Stimulated activated CD4-positive, alpha-beta T cell treated with anti-CD3 and anti-CD28 coated beads, Interleukin-4, amount 100 ng/mL, for 48 hours (primary cell): ENCODE results near the gene ANKZF1.

Experiments
- DNase-seq, 2 donors: peaks; one replicate each; pipeline ENCODE4 v3.0.0-alpha.2; 2020; ENCODE audit warnings: low read depth in 2 of 2

ANKZF1 gene

DNA sequence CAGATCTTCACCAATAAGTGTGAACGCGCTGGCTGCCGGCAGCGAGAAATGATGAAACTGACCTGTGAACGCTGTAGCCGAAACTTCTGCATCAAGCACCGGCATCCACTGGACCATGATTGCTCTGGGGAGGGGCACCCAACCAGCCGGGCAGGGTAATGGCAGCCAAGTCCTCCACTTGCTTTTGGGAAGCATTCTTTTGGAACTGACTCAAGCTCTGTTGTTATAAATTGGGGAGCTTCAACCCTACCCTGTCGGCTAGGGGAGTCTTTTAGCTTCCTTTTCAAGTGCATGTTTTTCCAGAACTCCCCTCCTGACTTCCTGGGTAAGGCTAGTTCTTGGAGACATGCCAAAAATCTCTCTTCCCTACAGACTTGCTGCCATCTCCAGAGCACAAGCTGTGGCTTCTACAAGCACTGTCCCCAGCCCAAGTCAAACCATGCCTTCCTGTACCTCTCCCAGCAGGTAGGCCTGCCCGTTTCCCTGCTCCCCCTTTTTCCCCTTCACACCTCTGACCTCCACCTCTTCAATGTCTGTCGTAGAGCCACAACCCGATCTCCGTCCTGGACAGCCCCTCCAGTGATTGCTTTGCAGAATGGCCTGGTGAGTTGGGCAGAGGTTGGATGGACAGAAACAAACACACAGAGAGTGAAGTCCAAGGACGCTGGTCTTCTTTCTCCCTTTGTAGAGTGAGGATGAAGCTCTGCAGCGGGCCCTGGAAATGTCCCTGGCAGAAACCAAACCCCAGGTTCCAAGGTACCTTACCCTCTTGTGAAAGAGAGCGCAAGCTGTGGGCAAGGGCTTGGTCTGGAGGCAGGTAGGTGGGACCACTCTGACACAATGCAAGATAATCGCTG is 21.5 kb upstream of the ANKZF1 start:
- no peak for DNase-seq

- DNase-seq: no peak
Observed at GRCh38 chr2:219209236-219210195, 20.1 kb upstream of the ANKZF1 start.

GRCh38 chr2:219210196-219210885 is 19.3 kb upstream of the ANKZF1 start:
- DNase-seq: no peak

DNA sequence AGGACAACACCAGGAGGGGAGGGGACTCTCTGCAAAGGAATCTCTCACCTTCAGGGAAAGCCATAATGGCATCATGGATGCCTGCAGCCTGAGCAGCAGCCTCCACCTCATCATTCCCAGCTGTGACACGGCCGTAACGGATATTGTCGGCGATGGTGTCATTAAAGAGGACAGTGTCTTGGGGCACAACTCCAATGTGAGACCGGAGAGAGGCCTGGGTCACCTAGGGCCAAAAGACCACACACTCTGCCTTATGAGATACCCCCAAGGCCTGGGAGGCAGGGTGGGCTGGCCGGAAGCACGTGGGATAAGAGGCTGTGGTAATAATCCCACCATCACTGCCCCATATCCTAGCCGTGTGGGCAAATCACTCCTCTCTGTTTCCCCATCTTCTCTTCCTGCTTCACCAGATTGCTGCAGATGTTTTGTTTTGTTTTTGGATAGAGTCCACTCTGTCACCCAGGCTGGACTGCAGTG is 18.7 kb upstream of the ANKZF1 start:
- DNase-seq: no peak

DNA sequence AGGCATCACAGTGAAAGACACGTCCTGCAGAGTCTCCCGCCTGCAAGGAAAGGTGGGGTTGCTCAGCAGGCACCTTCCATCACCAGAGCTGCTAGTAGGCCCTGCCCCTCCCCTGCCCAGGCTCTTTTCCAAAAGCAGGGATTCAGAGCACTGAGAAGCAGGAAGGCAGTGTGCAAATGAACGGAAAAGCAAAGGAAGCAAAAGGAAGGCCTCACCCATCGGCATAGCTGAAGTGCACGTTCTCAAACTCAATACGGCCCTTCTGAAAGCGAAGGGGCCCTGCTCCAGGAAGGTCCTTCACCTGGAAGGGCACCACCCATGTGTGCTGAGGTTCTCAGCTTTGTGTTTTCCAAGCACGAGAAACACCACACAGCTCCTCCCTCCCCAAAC is 16.6 kb upstream of the ANKZF1 start:
- DNase-seq: no peak

DNA sequence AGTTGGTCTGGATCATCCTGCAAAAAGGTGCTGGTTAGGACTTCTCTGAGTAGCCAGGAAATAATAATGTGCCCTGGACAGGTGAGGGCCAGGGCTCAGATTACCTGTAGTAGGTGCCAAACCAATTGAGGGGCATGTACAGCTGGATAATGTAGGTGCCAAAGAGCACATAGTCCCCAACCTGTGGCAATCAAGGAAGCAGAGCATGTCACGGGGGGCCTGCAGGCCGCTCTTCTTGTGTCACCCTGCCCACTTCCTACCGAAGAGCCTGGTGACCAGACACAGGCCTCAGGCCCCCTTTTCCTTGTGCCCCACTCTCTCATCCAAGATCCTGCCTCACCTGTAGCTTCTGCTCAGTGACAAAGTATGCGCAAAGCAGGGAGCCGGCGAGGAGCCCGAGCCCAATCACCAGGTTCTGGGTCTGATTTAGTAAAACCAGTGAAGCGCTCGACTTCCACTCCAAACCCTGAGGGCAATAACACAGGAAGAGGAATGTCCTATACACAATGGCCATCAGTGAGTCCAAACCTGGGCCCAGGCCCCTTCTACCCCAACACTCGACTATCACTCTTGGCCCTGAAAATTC is 16.0 kb upstream of the ANKZF1 start:
- DNase-seq: no peak

DNA sequence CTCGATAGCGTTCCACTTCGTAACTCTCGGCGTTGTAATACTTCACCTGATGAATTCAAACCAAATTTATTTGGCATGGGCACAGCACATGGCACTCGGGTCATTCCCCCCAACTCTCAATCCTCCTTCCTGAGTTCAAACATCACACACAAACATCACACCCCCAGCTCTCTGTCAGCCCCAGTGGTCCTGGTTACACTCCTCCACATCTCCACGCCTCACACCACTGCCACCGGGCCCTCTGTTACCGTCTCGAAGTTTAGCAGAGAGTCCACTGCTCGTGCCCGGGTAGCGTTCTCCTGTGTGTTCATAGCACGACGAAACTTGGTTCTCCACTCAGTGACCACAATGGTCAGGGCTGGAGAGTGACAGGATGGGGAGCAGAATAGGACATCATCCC is 15.5 kb upstream of the ANKZF1 start:
- no peak for DNase-seq

GRCh38 chr2:219214786-219215185 is 14.8 kb upstream of the ANKZF1 start:
- no peak for DNase-seq

- no peak for DNase-seq
Observed at GRCh38 chr2:219215871-219216534, 13.6 kb upstream of the ANKZF1 start.

DNA sequence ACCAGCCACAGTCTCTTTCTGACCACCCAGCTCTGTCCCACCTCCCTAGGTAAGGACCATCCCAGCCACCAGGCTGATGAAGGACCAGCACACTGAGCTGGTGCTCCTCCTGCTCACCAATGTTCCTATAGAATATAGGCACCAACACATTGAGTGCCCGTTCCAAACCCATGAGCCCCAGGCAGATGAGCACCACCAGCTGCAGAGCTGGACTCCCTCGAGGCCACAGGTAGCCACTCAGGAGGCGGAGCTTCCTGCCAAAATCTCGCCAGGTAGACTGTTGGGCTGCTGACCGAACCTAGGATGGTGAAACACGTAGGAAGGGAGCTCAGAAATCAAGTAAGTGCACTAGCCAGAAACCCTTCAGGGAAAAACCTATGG is 13.1 kb upstream of the ANKZF1 start:
- DNase-seq: no peak

- DNase-seq: no peak
Observed at GRCh38 chr2:219218217-219218731, 11.3 kb upstream of the ANKZF1 start.

DNA sequence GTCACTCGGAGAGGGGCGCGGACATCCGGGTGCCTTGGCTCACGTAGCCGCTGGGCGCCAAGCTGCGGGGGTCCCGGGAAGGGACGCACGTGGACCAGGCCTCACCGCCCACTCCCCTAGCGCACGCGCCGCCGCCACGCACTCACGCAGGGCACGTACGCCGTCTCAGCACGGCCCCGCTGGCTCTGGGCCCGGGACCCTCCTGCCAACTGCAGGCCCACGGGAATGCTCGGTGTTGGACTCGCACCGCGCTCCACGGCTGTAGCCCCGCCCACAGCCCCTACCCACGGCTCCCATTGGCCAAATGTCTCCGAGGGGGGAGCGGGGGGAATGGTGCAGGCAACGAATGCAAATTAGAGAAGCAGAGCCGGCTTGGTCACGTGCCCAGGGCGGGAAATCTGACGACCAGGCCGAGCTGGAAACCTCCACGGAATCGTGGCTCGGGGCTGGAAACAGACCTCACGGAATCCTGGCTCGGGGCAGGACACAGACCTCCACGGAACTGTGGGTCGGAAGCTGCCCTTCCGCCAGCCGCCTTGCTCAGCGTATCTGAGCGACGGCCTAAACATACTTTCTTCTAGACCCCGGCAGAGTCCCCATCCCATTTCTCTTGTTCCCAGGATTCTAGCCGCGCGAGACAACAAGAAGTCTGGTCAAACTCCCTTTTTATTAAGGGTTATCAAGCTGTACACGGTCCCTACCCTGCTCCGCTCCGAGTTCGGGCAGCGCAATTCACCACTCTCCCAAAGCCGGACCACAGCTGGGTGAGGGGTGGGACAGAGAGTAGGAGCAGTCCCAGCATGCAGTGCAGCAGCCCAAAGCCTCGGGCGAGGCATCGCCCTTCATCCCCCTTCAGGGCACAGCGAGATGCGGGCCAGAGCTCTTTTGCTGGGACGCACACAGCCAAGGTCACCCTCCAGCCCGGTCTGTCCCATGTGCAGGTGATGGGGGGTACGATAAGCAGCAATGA is 10.6 kb upstream of the ANKZF1 start, which contains the start of gene ABCB6:
Gene ABCB6 (minus strand): TSS at position 227 of the 970 bp plus-strand sequence. CDS start 285 bp downstream, outside the sequence.
- peak; percentile 87 for DNase-seq

DNA sequence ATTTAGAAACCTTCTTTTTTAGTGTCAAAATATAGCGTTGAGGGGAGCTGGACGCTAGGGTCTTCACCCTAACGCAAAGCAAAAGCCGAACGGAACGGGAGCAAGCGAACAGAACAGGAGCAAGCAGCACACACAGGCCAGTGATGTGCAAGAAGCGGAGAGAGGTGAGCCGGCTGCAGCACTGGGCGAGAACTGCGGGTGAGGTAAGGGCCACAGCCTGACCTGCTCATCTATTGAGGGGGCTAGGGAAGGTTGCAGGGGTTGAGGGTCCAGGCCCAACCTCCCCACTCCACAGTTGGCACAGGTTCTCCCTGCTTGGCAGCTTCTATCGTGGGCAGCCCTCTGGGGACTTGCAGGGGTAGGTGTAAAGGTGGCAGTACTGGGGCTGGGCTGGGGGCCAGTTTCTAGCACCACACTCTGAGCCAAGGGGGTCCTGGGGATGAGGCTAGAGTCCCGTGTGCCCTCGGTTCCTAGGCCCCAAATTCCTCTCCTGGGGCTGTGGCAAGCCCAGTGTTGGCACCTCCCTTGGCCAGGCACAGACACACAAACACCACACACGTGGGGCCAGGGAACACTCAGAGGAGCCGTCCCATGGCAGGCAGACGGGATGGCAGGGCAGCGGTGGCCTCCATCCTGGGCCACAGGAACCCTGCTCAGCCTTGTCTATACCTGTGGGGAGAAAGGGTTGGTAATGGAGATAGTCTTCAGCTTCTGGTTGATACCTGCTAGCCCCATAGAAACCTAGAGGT is 9.6 kb upstream of the ANKZF1 start:
- no peak for DNase-seq

- no peak for DNase-seq
Observed at GRCh38 chr2:219220652-219221402, 8.8 kb upstream of the ANKZF1 start.

GRCh38 chr2:219221957-219222518 is 7.6 kb upstream of the ANKZF1 start:
- no peak for DNase-seq

- no peak for DNase-seq
Observed at GRCh38 chr2:219223831-219224610, 5.6 kb upstream of the ANKZF1 start.

DNA sequence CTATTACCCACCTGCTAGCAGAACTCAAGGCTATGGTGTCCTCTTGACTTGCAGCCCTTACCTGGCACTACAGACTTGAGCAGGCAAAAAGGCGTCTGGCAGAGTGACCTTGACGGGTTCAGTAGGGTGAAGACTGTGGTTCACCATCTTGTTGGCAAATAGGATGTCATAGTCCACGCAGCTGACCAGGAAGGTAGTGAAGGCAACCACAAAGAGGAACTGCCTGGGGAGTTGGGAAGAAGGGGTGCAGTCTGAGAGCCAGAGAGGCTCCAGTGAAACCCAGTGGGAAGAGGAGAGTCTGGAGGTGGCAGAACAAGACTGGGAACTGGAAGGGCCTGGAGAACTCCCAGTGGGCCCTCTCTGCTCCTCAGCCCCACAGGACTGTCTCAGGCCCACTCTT is 4.3 kb upstream of the ANKZF1 start:
- DNase-seq: no peak
